Stimulated activated CD4-positive, alpha-beta T cell treated with anti-CD3 and anti-CD28 coated beads, Interleukin-12 subunit alpha, Interleukin-12 subunit beta, amount 100 ng/mL, for 24 hours (primary cell): Measurements from ENCODE around the gene REXO1.
A peak's percentile ranks its signal among the peaks of the same experiment; 100 is the strongest.

Experiments
- DNase-seq, 2 experiments: peaks; one replicate each; pipeline ENCODE4 v3.0.0-alpha.2; 2020; ENCODE audit warnings: low read depth in 2 of 2

The REXO1 gene

GRCh38 chr19:1847684-1848398 lies 442 bp downstream of the REXO1 start:
- DNase-seq, result no peak

- no peak for DNase-seq
Measured at GRCh38 chr19:1847348-1847683, 967 bp downstream of the REXO1 start.

- DNase-seq, result no peak
Measured at GRCh38 chr19:1846517-1847204, 1.6 kb downstream of the REXO1 start.

- no peak for DNase-seq
Measured at GRCh38 chr19:1845642-1846041, 2.6 kb downstream of the REXO1 start.

- no peak for DNase-seq
Measured at GRCh38 chr19:1845125-1845515, 3.2 kb downstream of the REXO1 start.

GRCh38 chr19:1844513-1845124 lies 3.7 kb downstream of the REXO1 start:
- DNase-seq, result no peak

GRCh38 chr19:1843646-1844394 lies 4.5 kb downstream of the REXO1 start:
- no peak for DNase-seq

- DNase-seq, result no peak
Measured at GRCh38 chr19:1843116-1843515, 5.2 kb downstream of the REXO1 start.

GRCh38 chr19:1841209-1841924 lies 6.9 kb downstream of the REXO1 start:
- DNase-seq, result no peak

GRCh38 chr19:1840541-1841115 lies 7.7 kb downstream of the REXO1 start:
- no peak for DNase-seq

- no peak for DNase-seq
Measured at GRCh38 chr19:1839658-1840540, 8.4 kb downstream of the REXO1 start.

GRCh38 chr19:1837625-1838105 lies 10.6 kb downstream of the REXO1 start:
- DNase-seq, result peak in 1 of 2 experiments; percentile 62

- DNase-seq, result no peak
Measured at GRCh38 chr19:1837222-1837565, 11.1 kb downstream of the REXO1 start.

GRCh38 chr19:1836458-1837221 lies 11.6 kb downstream of the REXO1 start:
- no peak for DNase-seq

GRCh38 chr19:1833540-1833939 lies 14.7 kb downstream of the REXO1 start:
- DNase-seq, result no peak

- DNase-seq, result no peak
Measured at GRCh38 chr19:1832046-1832663, 16.1 kb downstream of the REXO1 start.

- DNase-seq, result no peak
Measured at GRCh38 chr19:1830978-1831377, 17.3 kb downstream of the REXO1 start.

GRCh38 chr19:1830568-1830967 lies 17.7 kb downstream of the REXO1 start:
- no peak for DNase-seq

- no peak for DNase-seq
Measured at GRCh38 chr19:1829958-1830357, 18.3 kb downstream of the REXO1 start.
